ENCODE measurements around the gene BLOC1S6.

Gene BLOC1S6

DNA sequence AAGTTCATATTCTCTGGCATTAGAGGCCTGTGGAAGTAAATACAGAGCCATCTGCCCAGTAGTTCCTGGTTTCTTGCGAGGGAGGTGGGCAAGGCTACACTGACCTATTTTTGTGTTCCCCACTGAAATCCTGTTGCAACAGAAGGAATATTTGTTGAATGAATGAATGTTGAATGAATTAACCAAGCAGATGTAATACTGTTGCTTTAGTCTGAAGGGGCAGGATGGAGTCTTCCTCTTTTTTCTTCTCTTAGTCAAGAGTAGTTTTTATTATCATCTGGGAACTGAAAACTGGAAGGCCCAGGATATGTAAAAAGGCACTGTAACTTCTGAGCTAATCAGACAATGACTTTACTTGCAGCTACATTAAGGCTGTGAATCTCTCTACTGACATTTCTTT lies 17.1 kb downstream of the BLOC1S6 start:
- no peak for DNase-seq (ENCODE audit: low read depth)
- TF ChIP-seq, protein P1, sequence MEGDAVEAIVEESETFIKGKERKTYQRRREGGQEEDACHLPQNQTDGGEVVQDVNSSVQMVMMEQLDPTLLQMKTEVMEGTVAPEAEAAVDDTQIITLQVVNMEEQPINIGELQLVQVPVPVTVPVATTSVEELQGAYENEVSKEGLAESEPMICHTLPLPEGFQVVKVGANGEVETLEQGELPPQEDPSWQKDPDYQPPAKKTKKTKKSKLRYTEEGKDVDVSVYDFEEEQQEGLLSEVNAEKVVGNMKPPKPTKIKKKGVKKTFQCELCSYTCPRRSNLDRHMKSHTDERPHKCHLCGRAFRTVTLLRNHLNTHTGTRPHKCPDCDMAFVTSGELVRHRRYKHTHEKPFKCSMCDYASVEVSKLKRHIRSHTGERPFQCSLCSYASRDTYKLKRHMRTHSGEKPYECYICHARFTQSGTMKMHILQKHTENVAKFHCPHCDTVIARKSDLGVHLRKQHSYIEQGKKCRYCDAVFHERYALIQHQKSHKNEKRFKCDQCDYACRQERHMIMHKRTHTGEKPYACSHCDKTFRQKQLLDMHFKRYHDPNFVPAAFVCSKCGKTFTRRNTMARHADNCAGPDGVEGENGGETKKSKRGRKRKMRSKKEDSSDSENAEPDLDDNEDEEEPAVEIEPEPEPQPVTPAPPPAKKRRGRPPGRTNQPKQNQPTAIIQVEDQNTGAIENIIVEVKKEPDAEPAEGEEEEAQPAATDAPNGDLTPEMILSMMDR (IDR thresholded peaks at IDR 0.05; ENCODE audit: control insufficient read depth, insufficient read depth, low read depth, low read length, missing control alignments), result no peak
- no peak overlapping the region for H3K4me3 ChIP-seq (ENCODE audit: control insufficient read depth, low read depth, low read length)

DNA sequence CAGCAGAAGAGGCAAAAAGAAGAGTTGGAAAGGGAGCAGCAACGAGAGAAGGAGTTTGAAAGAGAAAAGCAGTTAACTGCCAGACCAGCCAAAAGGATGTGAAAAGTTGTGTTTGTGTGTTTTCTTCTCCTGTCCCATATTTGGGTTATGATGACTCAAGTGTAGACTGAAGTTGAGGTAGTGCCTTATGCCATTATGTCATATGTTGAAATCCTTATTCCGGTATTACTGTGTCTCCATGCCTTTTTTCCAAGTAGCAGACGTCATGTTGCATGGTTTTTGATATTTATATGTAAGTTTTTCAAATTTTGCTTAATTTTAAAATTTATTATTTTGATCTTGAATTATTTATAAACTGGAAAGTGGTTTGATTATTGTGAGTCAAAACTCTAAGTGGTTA lies 19.2 kb downstream of the BLOC1S6 start:
- TF ChIP-seq, protein P1 (IDR thresholded peaks at IDR 0.05; ENCODE audit: control insufficient read depth, insufficient read depth, low read depth, low read length, missing control alignments), result no peak
- DNase-seq (ENCODE audit: low read depth), result no peak
- H3K4me3 ChIP-seq (ENCODE audit: control insufficient read depth, low read depth, low read length), result no peak overlapping the region

DNA sequence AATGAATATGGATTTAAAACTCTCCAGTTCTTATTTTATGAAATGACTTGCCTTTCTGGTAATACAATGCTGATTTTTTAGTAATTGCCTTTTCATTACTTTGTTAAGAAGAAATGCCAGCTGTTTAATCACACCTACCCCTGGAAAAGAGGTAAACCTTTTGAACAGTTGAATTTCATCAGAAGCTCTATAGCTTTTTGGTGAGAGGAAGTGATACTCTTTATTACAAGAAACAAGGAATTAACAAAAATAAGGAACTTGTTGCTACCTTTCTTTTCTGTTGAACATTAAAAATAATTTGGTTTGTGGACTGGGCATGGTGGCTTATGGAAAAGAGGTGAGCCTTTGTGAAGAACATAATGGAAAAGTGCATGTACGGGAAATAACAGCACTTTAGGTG lies 19.7 kb downstream of the BLOC1S6 start:
- DNase-seq (ENCODE audit: low read depth), result no peak
- H3K4me3 ChIP-seq (ENCODE audit: control insufficient read depth, low read depth, low read length), result no peak overlapping the region
- TF ChIP-seq, protein P1 (IDR thresholded peaks at IDR 0.05; ENCODE audit: control insufficient read depth, insufficient read depth, low read depth, low read length, missing control alignments), result no peak

DNA sequence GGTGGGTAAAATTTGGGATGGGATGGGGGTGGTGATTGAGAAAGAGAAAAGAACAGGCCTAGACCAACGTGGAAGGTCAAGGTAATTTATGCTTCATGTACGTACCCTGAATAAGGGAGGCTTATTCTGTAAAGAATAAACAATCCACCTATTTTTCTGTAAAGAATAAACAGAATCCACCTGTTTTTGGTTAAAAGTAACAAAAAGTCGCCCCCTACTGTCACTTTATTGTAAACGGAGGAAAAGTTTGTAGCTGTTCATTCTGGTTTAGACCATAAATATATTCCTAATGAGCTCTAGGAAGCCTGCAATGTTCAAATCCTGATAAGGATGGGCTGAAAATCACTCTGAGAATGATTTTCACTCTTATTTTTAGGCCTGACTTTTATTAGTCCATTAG lies 24.1 kb downstream of the BLOC1S6 start:
- no peak for DNase-seq (ENCODE audit: low read depth)
- TF ChIP-seq, protein P1 (IDR thresholded peaks at IDR 0.05; ENCODE audit: control insufficient read depth, insufficient read depth, low read depth, low read length, missing control alignments), result peak; percentile 32

DNA sequence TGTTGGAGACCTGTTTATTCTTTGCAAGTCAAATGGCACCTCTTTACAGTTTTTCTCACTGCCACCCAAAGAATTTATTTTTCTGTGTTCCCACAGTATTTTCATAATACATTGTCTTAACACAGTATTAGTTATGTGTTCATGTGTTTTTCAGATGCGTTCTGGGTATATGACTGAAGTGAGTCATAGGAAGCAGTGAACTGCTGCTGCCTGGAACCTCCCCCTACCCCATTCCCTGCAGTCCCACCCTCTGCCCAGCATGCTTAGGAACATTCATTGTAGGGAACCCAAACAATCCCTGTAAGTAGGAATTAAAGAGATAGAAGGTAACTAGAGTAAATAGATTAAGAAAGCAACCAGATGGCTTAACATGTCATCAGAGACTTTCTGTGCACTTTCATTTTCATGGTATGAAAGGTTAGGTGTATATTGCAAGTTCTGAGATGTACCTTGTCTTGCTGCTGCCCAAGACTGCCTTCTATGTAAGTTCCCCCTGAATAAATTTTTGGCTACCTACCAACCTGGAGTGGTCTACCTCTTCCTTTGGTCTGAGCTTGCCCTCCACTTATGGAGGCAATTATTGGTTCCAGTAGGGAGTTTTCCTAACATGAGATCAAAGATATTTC lies 25.7 kb downstream of the BLOC1S6 start:
- TF ChIP-seq, protein P1 (IDR thresholded peaks at IDR 0.05; ENCODE audit: control insufficient read depth, insufficient read depth, low read depth, low read length, missing control alignments), result no peak
- DNase-seq (ENCODE audit: low read depth), result no peak
- no peak overlapping the region for H3K4me3 ChIP-seq (ENCODE audit: control insufficient read depth, low read depth, low read length)

More for the DNA sequence above, 24.1 kb downstream of the BLOC1S6 start:
- H3K4me3 ChIP-seq (ENCODE audit: control insufficient read depth, low read depth, low read length), result no peak overlapping the region

DNA sequence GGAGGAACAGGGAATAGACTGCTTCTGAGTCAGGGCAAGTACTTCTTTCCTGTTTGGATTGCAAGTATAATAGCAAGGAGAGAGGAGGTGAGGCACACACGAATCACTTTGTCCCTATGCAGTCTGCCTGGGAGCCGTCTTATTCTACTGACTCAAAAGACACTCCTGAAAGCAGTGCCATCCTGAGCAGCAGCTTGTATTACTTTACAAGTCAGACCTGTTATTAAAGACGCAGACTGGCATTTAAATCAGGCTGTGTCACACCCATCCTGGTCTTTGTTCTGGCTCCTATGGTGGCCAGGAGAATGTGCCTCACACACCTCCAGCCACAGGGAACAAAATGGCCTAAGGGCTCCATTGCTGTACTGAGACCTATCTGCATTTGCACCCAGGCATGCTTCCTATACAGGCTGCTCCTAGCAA lies 29.7 kb downstream of the BLOC1S6 start:
- TF ChIP-seq, protein P1 (IDR thresholded peaks at IDR 0.05; ENCODE audit: control insufficient read depth, insufficient read depth, low read depth, low read length, missing control alignments), result no peak
- DNase-seq (ENCODE audit: low read depth), result no peak

More for the DNA sequence above, 29.7 kb downstream of the BLOC1S6 start:
- H3K4me3 ChIP-seq (ENCODE audit: control insufficient read depth, low read depth, low read length), result no peak overlapping the region

Data from AG09309 (cell line).